Stimulated activated CD4-positive, alpha-beta T cell treated with anti-CD3 and anti-CD28 coated beads, TNF-alpha, amount 100 ng/mL, for 1 hour (primary cell): ENCODE data around the gene FADS2.
"Not testable (repeated sequence)": the region's sequence is repeated elsewhere in the genome, so short reads cannot be mapped to it uniquely, and the experiment has no call there.

ENCODE experiments used
- DNase-seq, 3 donors: peaks; one replicate each; pipeline ENCODE4 v3.0.0-alpha.2; 2020; ENCODE audit warnings: low read depth in 3 of 3, low spot score in 1 of 3

FADS2 gene

DNA sequence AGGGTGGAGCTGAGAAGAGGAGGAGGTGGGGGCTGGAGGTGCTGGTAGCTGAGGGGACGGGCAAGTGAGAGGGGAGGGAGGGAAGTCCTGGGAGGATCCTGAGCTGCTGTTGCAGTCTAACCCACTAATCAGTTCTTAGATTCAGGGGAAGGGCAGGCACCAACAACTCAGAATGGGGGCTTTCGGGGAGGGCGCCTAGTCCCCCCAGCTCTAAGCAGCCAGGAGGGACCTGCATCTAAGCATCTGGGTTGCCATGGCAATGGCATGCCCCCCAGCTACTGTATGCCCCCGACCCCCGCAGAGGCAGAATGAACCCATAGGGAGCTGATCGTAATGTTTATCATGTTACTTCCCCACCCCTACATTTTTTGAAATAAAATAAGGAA, 38.9 kb downstream of the FADS2 start:
- DNase-seq = no peak

DNA sequence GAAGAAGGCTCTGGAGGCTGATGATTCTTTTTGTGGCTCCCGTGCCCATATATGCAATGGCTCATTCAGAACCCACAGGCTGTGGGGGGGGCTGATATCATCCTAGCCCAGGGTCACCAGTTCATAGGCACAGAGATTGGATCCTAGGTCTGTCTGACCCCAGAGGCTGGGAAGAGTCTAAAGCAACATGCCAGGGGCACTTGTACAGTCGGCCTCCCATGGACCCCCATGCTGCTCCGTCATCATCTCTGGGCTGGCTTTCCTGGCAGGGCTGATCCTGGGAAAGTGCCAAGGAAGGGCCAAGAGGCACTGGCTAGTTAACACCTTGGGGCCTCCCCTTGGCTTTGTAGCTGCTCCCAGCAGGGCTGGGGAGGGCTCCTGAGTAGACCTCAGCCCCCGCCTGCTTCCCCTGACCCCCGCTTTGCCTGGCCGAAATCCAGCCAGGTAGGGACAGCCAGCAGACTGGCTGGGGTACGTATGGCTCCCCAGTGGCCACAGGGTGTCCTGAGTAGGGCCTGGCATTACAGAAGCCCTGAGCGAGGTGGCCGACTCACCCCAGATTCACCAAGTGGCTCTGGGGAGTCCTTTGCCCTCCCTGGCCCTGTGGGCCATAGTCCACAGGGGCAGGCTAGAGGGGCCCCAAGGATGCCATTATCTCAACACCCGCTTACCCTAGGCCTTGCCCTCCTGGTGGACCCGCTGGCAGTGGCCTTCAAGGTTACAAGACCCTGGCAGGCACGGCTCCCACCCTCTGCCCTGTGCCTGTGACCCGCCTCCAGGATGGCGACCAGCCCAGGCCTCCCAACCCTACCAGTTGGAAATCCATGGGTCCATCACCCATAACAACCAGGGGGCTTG, 40.7 kb downstream of the FADS2 start:
- no peak for DNase-seq

DNA sequence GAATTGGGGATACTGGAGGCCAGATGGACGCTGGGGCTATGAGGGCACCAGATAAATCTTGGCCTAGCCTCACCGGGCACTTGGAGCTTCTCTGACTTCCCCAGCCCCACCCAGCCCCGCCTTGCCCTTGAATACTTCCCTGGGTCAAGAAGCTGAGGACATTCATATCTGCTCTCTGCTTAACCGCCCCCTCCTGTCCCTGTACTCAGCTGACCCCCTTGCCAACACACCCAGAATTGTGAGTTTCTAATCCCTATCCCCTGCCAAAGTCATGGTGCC, 41.3 kb downstream of the FADS2 start:
- DNase-seq = no peak

DNA sequence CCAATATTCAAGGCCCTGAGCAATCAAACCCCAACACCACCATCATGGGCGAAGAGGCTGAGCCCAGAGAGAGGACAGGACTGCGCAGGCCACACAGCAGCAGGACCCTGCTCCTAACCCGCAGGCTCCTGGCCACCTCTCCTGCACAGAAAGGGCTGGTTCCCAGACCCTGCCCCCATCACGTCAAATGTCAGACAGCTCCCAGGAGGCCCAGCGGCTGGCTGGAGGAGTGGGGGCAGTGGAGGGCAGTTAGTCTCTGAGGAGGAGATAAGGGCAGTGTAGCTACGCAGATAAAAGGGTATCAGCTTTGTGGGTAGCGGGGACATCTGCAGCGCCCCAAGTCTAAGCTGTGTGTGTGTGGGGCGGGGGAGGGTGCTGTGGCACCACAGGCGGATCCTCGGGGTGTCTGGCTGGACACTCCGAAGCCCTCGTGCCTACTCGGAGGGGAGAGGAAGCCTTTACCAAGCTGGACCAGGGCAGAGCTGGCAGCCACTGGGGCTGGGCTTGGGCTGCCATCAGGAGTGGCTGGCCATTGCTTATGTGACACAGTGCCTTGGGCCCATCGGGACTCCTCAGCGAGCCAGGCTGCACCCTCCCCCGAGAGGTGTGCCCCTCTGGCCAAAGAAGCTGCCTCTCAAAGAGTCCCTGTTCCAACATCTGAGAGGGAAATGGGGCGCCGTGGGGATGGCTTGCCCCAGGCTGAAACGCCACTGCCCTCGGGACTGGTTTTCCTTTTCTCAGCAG, 41.8 kb downstream of the FADS2 start:
- DNase-seq = no peak

DNA sequence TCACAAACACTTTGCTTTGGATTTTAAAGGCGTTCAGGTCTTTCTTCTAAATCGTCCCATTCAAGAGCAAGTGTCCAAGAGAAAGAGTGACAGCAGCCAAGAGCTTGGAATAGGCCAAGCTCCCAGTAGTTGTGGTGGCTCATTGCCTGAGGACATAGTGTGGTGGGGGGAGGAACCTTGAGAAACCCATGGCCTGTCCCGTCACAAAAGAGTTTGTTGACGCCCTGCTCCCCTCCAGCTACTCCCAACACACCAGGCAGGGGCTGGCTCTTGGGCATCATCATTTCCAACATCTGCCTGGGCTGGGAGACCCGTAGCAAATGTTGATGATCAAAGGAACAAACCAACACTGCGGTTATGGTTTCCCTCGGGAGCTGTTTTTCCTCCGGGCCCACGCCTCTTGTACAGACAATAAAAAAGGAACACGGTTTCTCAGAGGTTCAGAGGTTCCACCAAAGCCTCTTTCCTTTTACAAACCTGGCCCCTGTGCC, 42.5 kb downstream of the FADS2 start:
- DNase-seq = no peak

DNA sequence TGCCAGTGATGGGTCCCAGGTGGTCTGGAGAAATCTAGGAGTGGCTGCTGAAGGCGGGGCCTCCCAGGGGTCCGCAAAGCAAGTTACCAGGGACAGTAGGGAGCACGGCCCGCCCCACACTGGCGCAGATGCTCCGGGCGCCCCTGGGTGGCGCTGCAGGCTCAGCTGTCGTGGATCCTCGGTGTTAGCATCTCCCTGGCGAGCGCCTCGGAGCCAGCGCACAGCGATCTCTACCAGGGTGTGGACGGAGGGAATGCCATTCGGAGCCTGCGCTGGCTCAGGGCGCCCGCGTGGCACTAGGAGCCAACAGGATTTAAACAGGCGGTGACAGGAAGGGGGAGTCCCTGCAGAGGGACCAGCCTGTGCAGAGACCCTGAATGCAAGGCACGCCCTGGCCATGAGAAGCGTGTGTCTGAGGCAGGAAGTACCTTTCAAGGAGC, 43.1 kb downstream of the FADS2 start:
- peak in 1 of 3 donors; percentile 41 for DNase-seq

DNA sequence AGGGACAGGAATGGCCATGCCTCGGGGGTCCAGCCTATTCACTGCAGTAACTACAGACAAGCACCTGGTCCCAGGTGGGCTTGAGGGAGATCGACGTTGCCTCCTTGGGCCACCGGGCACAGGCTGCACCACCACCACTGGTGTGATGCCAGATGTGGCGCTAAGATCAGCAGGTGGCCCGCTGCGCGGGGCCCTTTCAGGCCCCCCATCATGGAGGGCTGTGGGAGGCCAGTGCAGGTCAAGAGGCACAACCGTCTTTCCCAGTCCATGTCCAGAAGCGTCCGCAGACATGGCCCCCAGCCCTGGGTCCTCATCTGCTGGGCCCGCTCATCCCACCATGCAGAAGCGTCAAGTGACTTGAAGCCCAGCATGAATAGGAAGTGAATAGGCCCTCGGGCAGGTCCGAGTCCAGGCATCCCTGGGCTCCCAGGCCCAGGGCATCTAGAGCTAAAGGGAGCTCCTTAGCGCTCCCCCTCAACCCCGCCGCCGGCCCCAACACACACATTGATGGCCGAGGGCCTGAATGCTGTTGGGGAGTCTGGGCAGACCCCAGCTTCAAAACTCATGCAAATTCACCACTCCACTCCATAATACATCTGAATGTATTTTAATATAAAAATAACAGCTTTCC, 45.0 kb downstream of the FADS2 start:
- no peak for DNase-seq

DNA sequence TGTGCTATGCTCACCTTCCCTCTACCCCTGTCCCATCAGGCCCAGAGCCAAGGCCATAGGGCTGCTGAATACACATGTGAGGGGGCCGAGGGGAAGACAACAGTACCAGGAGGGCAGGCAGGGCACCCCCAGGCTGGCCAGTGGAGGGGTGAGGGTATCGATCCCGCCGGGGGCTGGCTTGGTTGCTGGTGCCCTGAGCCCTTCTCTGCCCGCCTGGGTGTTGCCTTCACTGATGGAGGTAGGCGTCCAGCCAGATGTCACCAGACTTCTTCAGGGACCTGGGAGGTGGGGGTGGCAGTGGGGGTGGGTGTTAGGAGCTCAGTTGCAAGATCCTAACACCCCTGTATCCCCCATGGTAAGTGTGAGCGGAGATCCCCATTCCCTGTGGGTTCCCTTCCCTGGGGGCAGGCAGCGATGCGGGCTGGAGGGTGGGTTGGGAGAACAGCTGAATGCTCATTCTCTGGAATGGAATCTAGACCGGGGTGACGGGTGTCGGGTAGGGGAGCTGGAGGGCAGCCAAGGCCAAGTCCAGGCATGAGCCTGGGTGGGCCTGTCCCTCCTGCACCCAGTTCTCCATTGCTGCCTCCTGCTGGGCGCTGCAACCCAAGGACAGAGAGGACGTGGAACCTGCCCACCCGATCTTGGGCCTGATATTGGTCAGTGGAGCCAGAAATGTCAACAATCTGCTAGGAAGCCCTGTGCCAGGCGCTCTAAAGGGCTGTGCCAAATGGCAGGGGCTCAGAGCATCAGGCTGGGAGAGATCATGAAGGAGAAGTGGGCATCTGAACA, 45.7 kb downstream of the FADS2 start:
- no peak for DNase-seq

DNA sequence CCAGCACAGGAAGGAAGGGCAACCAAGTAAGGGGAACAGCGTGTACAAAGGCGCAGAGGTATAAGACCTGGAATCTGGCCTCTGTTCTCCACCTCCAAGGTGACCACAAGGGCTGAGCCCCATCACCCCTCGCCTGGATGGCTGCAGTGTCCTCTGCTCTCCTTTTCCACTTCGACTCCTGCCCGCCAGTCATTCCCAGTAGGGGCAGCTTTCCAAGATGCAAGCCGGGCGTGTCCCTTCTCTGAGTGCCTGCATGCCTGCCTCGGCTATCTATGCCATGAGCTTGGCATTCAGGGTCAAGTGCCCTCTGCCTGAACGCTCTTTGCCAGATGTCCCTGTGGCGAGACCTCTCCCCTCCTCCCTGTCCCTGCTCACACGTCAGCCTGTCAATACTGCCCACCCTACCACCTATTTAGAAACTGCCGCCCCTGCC, 46.3 kb downstream of the FADS2 start:
- no peak for DNase-seq

DNA sequence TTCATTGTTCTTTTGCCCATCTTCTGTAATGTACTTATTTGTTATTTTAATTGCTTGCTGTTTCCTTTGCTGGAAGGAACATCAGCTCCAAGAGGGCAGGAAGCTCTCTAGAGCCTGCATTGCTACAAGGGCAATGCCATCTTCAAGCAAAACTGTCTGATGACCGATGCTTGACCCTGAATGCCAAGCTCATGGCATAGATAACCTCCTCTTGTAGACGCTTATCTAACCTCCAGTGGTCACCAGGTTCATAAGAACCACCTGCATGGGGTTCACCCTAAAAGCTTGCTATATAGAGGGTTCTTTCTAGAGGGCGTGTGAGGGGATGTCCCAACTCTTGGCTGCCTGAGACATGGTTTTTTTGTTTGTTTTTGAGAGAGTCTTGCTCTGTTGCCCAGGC, 46.8 kb downstream of the FADS2 start:
- no peak for DNase-seq

DNA sequence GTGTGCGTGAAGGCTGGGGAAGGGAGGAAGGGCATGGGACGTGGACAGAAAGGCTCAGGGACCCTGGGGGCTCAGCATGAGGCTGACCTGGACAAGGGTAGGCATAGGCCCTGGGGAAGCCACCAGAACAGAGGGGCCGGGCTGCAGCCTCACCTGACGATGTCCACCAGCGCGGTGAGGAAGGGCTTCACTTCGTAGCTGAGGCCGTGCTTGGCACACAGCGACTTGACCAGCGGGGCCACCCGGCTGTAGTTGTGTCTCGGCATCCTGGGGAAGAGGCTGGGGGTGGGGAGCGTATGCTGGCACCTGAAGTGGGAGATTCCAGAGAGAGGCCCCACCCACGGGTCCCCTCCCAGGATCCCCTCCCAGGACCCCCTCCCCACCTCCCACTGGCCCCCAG, 47.6 kb downstream of the FADS2 start:
- DNase-seq = no peak

DNA sequence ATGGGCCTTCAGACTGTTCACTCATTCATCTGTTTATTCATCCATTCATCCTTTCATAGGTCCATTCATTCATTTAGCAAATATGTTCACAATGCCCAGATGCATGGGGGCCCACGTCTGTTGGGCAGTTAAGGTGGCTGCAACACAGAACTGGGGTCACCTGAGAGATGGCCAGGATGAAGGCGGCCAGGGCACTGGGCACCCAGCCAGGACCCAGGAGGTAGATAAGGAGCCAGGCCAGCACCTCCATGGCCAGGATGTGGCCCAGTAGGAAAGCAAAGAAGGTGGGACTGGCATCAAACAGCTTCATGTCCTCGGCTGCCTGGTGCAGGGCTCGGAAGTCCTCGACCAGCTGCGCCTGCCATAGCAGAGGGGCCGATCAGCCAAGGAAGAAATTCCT, 51.1 kb downstream of the FADS2 start:
- DNase-seq = no peak

DNA sequence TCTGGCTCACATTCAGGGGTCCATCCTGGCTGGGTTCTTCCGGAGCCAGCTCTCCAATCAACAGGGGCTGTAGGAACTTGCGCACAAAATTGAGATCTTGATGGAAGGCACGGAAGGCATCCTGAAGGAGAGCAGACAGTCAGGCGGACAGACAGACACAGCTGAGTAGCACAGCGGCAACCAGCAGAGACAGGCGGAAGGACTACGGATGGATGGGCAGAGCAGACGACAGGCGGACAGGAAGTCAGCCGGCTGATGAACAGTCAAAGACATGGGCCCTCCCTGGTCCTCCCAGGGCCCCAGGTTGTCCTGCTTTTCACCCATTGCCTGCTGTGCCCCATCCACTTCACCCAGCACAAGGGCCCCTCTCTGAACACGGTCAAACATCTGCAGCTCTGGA, 51.9 kb downstream of the FADS2 start:
- no peak for DNase-seq

DNA sequence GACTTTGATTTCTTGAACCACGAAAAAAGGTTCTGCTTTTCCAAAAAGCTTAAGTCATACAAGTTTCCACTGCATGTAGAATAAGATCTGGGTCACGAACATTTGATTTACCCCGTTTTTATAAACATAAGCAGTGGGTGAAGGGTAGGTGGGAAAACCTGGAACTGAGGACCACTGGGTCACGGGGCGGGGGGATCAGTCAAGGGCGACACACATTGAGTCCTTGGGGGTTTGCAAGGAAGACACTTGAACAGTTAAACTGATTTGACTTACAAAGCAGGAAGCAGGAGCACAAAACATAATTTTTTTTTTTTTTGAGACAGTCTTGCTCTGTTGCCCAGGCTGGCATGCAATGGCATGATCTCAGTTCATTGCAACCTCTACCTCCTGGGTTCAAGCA, 52.4 kb downstream of the FADS2 start:
- DNase-seq = no peak

DNA sequence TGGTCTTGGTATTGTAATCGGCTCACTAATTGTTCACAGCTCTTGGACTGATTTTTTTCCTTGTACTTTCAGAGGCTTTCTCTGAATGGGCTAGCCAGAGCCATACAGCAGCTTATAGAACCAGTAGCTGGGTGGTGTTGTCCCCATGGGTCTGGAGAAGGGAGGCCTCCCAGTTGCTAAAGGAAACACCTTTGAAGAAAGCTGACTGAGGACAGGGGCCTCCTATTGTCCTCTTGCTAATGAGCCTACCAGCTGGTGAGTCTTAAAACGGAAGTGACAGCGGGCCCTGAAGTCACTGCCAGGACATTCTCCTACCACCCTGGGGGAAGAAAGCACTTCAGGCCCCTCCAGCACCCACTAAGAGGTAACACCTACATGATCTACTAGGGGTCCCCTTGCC, 53.3 kb downstream of the FADS2 start:
- DNase-seq = no peak

DNA sequence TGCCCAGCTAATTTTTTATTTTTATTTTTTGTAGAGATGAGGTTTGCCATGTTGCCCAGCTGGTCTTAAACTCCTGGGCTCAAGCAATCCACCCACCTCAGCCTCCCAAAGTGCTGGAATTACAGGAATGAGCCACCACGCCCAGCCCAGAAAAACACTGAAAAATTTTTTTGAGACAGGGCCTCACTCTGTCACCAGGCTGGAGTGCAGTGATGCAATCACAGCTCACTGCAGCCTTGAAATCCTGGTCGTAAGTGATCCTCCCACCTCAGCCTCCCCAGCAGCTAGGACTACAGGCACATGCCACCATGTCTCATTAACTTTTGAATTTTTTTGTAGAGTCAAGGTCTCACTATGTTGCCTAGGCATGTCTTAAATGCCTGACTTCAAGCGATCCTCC, 54.2 kb downstream of the FADS2 start:
- not testable (repeated sequence) for DNase-seq

DNA sequence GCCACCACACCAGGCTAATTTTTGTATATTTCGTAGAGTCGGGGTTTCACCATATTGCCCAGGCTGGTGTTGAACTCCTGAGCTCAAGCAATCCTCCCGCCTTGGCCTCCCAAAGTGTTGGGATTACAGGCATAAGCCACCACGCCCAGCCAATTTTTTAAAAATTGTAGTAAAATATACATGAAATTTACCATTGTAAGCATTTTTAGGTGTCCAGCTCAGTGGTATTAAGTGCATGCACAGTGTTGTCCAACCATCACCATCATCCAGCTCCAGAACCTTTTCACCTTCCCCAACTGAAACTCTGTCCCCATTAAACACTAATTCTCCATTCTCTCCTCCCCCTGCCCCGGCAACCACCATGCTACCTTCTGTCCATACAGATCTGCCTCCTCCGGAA, 54.8 kb downstream of the FADS2 start:
- DNase-seq = no peak

DNA sequence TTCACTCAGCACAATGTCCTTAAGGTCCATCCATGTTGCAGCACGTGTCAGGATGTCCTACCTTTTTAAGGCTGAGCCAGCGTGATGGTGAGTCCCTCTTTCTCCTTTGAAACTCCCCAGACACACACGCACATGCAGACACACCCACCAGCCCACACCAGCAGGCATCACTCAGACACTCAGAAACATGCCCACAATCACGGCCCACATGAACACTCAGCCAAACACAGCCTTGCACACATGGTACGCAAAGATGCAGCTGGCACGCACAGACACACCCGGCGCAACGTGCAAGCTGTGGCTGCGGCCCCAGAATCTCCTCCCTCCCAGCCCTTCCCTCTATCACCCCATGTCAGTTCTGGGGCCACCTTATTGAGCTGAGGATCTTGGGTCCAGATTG, 55.2 kb downstream of the FADS2 start:
- DNase-seq = no peak

DNA sequence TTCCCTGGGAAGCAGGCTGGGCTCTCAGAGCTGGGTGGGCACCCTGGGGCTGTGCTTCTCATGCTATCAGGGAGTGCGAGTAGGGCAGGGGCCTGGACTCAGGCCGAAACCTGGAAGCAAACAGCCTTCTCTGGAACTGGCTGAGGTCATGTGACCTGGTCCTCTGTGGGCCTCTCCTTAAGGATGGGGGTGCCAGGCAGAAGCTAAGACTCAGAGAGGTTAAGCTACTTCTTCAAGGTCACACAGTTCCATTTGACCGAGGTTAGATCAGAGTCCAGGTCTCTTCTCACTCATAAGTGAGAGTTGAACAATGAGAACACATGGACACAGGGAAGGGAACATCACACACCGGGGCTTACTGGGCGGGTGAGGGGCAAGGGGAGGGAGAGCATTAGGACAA, 55.8 kb downstream of the FADS2 start:
- no peak for DNase-seq

DNA sequence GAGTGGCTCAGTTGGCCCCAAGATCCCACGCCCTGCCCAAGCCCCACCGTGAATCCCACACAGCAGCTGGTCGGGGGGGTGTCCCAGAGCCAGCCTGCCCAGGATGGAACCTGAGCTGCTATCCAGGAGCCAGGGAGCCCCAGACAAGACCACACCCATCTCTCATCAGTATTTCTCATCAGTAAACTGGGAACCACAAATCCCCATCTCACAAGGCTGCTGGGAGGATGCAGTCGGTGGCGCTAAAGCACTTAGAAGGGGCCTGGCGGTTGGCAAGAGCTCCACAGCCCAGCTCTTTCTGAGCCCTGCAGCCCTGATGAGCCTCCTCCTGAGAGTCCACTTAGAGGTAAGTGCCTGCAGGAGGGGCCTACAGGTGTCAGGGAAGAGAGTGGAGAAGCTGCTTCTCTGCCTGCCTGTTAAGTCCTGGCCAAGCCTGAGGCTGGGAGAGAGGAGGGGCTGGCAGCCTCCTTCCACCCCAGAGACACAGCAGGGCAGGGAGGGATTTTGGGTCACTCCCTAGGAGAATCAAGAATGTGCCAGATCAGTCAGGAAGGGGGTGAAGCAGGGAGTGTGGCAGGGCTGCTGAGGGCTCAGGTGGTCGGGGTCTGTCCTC, 57.2 kb downstream of the FADS2 start:
- no peak for DNase-seq
